GM15510 (cell line): ENCODE measurements around the gene PPP1R16B.

Source experiments
- POLR2A ChIP-seq: IDR thresholded peaks from 3 replicates; pipeline ENCODE4 v1.6.1; 2011; ENCODE audit warnings: borderline replicate concordance; ENCODE audit not compliant: insufficient read length; ENCODE audit errors: extremely low read depth

PPP1R16B gene

DNA sequence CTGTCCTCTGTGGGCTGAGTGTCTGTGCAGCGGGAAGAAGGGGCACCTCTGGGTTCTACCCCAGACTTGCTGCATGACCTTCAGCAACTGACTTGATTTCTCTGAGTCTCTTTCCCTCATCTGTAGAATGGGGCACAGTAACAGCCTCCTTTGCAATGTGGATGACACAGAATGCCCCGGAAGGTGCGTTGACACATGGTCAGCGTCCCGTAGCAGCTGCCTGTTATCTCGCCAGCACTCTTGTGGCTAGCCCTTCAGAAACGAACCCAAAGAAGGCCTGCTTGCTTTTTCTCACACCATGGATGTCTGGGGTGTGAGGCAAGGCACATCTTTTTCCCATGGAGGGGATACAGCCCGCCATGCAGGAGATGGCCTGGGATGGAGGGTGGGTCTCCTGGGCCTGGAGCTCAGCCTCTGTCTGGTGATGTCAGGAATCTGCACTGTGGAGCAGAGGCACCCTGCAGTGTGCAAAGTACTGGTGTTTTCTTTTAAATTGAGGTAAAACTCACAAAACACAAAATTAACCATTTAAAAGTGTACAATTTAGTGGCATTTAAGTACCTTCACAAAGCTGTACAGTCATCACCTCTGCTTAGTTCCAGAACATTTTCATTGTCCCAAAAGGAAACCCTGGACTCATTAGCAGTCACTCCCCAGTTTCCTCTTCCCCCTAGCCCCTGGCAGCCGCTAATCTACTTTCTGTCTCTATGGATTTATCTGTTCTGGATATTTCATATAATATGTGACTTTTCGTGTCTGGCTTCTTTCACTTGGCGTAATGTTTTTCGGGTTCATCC is 61.0 kb downstream of the PPP1R16B start:
- TF ChIP-seq POLR2A: no peak

DNA sequence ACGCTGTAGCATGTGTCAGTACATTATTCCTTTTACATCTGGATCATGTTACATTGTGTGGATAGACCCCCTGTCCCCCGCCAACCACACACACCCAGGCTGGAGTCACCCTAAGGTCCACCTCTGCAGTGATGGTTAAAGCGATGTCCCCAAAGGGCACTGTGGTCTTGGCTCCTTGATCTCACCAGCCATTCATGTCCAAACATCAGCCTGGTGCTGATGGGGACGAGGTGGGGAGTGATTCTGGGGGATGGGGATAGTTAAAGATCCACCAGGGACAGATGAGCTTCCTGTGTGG is 61.5 kb downstream of the PPP1R16B start:
- TF ChIP-seq POLR2A: no peak

DNA sequence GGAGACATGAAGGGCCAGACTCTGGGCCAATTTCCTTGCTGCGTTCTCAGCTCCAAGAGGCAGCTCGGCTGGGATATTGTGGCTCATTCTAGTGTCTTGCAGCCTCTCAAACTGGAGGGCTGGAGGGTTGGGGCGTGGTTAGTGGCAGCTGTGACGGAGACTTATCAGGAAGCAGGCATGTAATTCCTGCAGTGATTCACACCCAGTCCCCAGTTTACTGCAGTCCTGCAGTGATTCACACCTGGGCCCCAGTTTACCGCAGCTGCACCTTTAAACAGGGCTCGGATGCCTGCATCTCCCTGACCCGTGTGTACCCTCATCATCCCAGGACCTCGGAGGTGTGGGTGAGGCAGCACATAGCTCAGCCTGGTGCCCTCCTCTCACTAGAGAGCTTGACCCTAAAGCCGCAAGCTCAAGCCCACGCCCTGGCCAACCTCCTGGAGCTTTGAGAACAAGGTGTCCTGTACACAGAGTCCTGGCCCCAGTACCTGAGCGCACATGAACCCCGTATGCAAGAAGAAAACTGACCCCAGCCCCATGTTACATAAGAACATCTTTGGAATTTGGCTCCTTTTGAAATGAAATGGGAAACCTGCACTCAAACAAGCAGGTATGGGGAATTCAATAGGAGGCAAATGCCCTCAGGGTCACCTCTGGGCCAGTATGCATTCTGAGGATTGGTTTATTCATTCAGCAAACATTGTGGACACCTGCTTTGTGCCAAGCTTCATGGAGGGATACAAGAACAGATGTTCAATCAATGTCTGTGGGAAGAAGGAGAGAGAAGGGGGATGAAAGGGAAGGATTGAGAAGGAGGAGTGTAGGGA is 65.4 kb downstream of the PPP1R16B start:
- peak; percentile 31 for TF ChIP-seq POLR2A

DNA sequence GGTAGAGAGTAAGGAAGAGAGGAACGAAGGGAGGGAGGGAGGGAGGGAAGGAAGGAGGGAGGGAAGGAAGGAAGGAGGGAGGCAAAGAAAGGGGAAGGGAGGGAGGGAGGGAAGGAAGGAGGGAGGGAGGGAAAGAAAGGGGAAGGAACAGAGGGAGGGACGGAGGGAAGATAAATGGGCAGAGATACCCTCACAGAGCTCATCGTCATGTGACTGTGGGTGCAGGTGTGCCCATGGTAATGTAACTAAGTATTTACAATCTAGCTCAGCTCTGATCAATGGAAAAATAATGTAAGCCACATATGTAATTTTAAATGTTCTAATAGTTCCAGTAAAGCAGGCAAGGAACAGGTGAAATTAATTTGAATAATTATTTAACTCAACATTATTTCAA is 66.1 kb downstream of the PPP1R16B start:
- TF ChIP-seq POLR2A: no peak

DNA sequence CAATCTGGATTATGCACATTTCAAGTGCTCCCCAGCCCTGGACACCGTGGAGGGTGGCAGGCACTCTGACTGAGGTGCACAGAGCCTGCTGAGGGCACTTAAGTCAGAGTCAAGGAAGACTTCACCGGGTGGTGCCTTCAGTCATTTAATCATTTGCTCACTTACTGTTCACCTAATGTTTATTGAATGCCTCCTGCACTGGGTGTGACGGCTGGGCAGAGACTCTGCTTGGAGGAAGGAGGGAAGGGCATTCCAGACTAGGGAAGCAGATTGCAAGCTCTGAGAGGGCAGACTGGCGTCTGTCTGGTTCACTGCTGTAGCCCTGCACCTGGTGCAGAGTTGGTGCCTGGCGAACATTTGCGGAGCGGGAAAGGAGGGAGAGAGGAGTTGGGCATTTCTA is 66.5 kb downstream of the PPP1R16B start:
- TF ChIP-seq POLR2A: no peak

DNA sequence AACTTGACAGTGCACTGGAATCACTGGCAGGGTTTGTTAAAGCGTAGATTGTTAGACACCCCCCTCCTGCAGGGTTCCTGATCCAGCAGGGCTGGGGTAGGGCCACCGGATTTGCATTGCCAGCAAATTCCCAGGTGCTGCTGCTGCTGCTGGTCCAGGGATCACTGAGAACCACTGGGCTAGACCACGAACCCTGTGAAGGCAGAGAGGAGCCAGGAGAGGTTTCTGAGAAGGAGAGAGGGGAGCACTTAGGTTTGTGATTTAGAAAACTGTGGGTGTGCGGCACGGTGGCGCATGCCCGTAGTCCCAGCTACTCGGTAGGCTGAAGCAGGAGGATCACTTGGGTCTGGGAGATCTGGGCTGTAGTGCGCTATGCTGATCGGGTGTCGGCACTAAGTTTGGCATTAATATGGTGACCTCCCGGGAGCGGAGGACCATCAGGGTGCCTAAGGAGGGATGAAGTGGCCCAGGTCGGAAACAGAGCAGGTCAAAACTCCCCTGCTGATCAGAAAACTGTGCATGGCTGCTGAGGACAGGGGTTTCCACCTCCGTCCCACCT is 67.1 kb downstream of the PPP1R16B start:
- peak; percentile 12 for TF ChIP-seq POLR2A

DNA sequence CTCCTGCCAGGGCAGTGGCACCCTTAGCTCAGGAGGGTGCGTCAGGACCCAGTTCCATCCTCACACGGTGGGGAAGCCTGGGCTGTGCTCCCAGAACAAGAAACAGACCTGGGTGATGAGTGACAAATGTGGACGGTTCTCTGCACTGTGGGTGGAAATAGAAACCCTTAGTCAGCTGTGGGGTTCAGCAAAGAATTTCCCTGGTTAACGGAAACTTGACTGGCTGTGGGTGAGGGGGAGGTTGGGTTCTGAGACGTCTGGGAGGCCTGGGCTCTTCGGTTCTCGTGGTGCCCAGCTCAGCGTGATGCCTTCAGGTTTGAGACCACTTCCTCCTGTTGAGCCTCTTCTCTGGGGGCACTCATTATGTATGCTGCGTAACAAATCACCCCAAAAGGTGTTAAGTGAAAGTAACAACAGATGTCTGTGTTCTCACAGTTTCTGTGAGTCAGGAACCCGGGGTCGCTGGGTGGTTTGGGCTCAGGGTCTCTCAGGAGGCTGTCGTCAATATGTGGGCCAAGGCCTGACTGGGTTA is 67.6 kb downstream of the PPP1R16B start:
- peak; percentile 49 for TF ChIP-seq POLR2A

DNA sequence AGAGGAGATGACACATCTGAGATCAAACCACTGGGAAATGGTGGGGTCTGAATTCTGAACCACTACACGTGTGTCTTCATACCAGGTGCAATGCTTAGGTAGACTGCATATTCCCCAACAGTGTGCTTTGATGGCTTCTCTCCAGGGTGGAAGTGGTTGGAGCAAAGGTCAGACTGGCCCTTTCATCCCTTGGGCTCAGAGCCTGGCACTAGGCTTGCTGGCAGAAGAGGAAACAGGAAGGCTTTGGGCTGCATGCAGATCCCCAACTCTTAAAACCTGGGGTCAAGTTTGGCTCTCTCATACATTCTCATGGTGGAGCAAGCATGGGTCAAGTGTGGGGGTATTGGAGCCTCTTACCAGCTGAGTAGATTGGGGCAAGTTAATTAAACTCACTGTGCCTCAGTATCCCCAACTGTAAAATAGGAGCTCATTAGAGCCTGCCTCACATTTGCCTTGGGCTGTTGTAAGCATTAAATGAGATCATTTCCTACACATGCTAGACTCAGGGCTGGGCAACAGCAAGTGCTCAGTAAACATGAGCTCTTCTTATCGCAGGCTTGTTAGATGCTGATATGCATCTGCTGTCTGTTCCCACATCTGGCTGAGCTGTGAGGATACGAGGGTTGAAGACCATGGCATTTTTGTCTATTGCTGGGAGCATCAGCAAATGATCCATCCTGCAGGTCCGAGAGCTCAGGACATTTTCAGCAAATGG is 69.1 kb downstream of the PPP1R16B start:
- no peak for TF ChIP-seq POLR2A

DNA sequence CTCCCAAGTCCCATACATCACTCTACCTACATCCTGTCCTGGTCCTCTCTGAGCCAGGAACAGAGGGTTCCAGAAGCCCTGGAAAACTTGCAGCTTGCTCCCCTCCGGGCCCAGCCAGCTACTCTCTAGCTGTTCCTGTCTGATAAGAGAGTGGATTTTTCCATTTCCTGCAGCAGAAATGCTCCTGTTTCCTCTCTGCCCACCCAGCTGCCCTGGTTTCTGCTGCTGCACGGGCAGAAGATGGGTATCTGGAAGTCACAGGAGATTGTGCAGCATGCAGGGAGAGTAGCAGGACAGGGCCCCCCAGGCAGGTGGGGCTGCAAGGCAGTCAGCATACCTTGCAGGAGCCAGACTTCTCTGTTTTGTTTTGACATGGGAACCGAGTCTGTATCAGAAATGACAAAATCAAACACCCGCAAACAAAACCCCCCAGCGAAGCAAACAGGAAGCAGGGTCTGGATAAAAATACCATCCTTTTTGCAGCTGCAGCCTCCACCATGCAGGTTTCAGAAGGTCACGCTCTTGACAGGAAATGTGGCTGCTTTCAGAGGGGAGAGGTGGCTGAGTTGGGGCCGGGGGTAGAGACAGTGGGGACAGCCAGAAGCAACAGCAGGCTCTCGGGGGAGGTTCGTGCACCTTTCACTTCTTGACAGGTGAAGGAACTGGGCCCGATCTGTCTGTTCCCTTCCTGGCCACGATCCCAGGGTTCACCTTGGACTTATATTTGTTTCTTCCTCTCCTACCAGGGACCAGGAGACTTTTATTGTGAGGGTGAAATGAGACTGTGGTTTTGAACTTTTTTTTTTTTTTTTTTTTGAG is 69.9 kb downstream of the PPP1R16B start:
- peak; percentile 38 for TF ChIP-seq POLR2A

DNA sequence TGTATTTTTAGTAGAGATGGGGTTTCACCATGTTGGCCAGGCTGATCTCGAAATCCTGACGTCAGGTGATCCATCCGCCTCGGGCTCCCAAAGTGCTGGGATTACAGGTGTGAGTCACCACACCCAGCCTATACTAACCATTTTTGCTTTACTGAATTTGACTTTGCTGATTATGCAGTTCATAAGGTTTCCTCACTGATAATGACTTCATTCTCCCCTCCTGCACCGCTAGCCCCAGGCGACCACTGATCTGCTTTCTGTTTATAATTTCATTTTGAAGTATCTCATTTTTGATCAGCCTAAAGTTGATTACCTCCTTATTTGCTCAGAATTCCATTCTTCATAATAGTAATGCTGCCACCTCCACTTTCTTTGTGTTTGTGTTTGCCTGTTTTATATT is 72.0 kb downstream of the PPP1R16B start:
- TF ChIP-seq POLR2A: no peak

DNA sequence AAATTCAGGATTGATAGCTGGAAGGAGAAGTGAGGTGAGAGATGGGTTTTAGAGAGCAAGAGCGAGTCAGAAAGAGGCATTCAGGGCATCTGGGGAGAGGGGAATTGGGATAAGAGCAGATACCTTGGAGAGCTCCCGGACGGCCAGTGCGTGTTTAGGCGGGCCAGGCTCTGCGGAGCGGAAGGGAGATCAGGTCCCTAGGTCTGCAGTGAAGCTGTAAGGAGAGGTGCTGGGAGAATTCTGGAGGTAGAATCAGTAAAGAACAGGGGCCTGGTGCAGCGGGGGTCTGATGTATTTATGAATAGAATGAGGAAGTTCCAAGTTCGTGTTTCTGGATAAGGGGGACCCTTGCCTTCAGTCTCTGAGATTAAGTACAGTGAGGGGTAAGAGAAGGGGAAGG is 73.4 kb downstream of the PPP1R16B start:
- TF ChIP-seq POLR2A: no peak

DNA sequence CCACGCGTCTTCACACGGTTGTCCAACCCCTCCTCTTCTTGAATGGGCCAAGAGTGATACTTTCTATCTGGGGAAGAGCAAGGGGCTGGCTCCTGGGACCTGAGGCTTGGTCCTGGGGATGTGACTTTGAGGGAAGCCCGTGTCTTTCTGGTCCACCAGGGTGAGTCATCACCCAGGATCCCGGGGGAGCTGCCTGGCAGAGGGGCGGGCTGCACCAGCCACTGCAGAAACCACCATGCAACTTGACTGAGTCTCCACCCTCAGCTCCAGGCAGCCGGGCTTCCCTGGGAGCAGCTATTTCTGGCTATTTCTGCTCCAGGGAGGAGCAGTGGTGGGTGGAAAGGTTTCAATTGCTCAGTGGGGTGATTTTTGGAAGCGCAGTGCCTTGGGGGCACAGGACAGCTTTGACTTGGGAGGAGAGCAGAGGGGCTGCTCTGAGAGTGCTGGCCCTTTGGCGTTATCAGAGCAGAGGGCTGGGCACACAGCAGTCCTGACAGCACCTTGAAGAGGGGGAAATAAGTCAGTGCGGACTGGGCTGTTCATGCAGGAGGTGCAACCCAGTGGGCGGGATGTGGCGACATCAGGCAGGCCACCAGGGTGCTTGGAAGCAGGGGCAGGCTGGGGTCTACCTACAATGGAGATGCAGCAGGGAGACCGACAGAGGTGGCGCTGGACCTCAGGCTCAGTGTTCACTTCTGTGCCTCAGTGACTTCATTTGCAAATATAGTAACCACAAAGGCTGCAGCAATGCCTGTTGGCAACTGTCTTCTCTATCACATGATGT is 75.6 kb downstream of the PPP1R16B start:
- no peak for TF ChIP-seq POLR2A

DNA sequence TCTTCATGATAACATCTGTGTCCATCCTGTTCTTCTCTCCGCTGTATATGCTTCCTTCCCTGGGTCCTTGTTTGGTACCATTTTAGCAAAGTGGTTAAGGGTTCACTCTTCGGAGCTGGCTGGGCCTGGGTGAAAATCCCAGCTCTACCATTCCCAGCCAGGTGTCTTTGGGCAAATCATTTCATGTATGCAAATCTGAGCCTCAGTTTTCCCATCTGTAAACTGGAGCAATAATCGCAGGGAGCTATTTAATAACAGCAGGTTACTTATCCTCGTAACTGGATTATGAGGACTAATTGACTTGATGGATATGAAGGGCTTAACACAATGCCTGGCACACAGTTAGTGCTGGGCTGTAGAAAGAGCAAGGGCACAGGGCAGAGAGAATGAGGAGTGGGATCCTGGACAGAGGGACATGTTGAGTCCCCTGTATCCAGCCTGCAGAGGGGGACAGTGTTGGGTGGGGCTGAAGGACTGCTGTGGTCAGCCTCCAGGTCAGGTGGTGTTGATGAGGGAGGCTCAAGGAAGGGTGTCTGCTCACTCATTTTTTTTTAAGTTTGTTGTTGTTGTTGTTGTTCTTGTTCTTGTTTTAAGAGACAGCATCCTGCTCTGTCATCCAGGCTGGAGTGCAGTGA is 76.4 kb downstream of the PPP1R16B start:
- no peak for TF ChIP-seq POLR2A
